Activated CD4-positive, alpha-beta memory T cell treated with anti-CD3 and anti-CD28 coated beads for 36 hours (primary cell): ENCODE measurements around the gene MAN2B2. TPM values are rescaled to one million over a fixed set of nuclear protein-coding genes. Genes with fewer than 3 reads are reported as not detected.

Experiments used
- CTCF ChIA-PET: fragments of 350-600 bp; sonication (Branson Sonifier 250); formaldehyde crosslinking; loops from one replicate; lab custom pipeline; 2021; ENCODE audit warnings: antibody characterized with exemption, inconsistent platforms; lab: Charles Lee
- POLR2A ChIA-PET: fragments of 350-600 bp; sonication (Branson Sonifier 250); formaldehyde crosslinking; loops from one replicate; lab custom pipeline; 2021; ENCODE audit warnings: antibody characterized with exemption; lab: Charles Lee
- DNase-seq: peaks from one replicate; pipeline ENCODE4 v3.0.0-alpha.2; 2020
- H3K27ac Mint-ChIP-seq: one replicate; pipeline ENCODE4 v1.8.0; 2021; ENCODE audit warnings: mixed read lengths
- H3K27me3 Mint-ChIP-seq: one replicate; pipeline ENCODE4 v1.8.0; 2021; ENCODE audit warnings: mixed read lengths
- H3K36me3 Mint-ChIP-seq: one replicate; pipeline ENCODE4 v1.8.0; 2021; ENCODE audit warnings: mixed read lengths
- H3K4me1 Mint-ChIP-seq: one replicate; pipeline ENCODE4 v1.8.0; 2021; ENCODE audit warnings: low read depth, mixed read lengths
- H3K4me3 Mint-ChIP-seq: one replicate; pipeline ENCODE4 v1.8.0; 2021; ENCODE audit warnings: mild to moderate bottlenecking, mixed read lengths
- H3K9me3 Mint-ChIP-seq: one replicate; pipeline ENCODE4 v1.8.0; 2021; ENCODE audit warnings: mixed read lengths
- intact Hi-C: fragments of 100-400 bp; cut with micrococcal nuclease; formaldehyde crosslinking; loops from one replicate; pipeline ENCODE4 v1.15.1; 2023
- total RNA-seq, 2 experiments: library from RNA; stranded (reverse); gene quantifications; one replicate each; pipeline ENCODE4 v1.2.3, GENCODE V29; 2021

Gene MAN2B2
- total RNA-seq, 2 experiments from 2014 or later, result 16.5 to 18.0 TPM

DNA sequence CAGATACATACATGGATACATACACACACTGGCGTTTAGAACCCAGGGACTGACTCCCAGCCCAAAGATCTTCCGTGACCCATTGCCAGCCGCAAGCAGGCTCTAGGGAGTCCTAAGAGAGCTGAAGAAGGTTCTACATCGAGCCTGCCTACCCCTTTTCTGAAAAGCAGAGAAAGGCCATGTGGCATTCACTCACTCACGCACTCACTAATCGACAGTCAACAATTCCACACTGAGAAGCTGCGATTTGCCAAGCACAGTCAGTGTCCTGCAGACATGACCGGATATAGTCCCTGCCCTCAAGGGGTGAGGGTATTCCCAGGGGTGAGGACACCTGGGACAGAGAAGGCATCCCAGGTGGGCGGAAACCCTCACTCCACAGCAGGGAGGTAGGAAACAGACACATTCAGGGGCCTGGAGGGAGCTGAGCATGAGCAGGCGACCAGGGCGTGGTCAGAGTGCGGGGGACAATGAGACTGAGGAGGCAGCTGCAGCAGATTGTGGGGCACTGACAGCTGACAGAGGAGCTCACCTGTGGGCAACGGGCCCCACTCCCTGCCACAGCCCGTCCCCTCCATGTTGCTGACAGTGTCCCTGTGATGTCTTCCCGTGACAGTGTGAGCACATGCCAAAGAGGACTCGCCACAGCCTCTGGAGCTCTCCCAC is 13.2 kb upstream of the MAN2B2 start:
- no peak overlapping the region for H3K4me3 Mint-ChIP-seq

DNA sequence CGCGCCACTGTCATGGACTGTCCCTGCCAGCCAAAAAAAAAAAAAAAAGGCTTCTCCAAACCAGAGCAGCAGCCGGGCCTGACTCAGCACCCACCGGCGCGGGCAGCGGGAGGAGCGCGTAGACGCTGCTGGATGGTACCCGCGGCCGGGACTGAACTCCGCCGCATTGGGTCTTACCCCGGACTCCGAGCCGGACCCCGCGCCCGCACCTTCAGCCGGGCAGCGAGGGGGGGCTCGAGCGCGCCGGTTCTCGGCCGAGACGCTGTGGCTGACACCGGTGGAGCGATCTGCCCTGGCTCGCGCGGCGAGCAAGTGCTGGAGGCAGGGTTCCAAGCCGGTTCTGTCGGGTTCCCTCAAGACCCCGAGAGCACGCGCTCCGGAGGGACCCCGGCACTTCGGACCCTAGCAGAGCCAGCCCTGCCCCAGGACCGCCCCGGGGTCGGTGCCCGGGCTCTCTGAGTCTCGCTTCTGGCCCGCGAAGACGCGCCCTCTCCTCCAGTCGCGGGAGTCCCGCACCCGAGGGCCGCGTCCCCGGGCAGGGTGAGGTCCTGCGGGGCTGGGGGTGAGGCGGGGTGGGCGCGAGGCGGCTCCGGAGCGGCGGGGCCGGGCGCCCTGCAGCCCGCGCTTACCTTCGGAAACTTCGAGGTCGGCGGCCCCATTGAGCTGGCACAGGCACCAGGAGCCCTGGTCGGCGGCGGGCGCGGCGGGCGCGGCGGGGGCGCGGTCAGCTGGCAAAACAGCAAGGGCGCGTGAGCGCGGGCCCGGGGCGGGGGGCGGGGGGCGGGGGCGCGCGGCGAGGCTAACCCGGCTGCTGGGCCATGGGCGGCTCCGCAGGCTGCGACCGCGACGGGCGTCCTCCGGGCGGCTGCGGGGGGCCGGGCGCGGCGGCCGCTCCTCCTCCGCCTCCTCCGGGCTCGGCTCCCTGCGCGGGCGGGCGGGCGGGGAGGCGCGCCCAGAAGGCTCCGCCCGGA is 11.8 kb upstream of the MAN2B2 start:
- H3K27ac Mint-ChIP-seq, result no peak overlapping the region
- no peaks in the 10 kb centered on the region for H3K9me3 Mint-ChIP-seq
- H3K27me3 Mint-ChIP-seq, result peaks cover 53% of the 10 kb centered on the region
- no peaks in the 10 kb centered on the region for H3K36me3 Mint-ChIP-seq
- DNase-seq, result no peak
- ChIA-PET CTCF (no interaction called here), POLR2A (no interaction called here)
- intact Hi-C loops, result no loop called here
- H3K4me1 Mint-ChIP-seq, result peaks cover 9% of the 10 kb centered on the region
- H3K4me3 Mint-ChIP-seq, result no peak overlapping the region

More for the DNA sequence above, 13.2 kb upstream of the MAN2B2 start:
- DNase-seq, result no peak
- POLR2A ChIA-PET, result no interaction called here
- CTCF ChIA-PET, result interaction anchor here (0.6 kb wide), 1 partner anchor 8 kb away, joined by 3 read pairs; no protein-coding TSS in a partner anchor
- H3K27ac Mint-ChIP-seq, result no peak overlapping the region
- peaks cover 9% of the 10 kb centered on the region for H3K4me1 Mint-ChIP-seq
- intact Hi-C loops, result no loop called here
- no peaks in the 10 kb centered on the region for H3K9me3 Mint-ChIP-seq
- peaks cover 64% of the 10 kb centered on the region for H3K27me3 Mint-ChIP-seq
- no peaks in the 10 kb centered on the region for H3K36me3 Mint-ChIP-seq

DNA sequence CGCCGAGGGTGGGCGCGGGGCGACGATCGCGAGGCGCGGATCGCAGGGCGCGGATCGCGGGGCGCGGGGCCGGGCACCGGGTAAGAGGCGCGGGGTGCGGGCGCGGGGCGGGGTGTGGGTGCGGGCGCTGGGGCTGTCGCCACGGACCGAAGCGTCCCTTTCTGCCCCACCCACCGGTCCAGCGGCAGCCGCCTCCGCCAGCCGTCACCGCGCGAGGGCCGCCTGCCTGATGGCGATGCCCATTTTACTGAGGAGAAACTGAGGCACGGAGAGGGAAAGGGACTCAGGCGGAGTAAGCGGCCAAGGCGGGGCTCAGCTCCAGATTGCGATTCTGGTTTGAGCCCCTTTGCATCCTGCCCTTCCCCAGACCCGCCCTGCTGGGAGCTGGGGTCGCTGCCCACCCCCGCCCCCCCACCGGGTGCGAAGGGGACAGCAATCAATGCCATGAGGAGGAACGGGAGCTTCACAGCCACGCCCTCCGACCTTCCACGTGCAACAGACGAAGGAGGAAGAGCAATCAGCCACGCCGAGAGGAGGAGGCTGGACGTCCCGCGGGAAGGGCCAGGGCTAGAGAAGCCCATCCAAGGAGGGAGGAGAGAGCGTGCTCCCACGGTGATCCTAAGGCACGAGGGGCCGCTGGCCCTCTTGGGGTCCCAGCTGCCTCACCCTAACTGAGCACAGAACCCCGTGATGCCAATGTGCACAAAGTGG is 10.9 kb upstream of the MAN2B2 start:
- CTCF ChIA-PET, result no interaction called here
- Mint-ChIP-seq H3K27me3 (peaks cover 45% of the 10 kb centered on the region), H3K4me3 (no peak overlapping the region), H3K9me3 (no peaks in the 10 kb centered on the region), H3K4me1 (peaks cover 9% of the 10 kb centered on the region), H3K36me3 (no peaks in the 10 kb centered on the region), H3K27ac (no peak overlapping the region)
- intact Hi-C loops, result no loop called here
- POLR2A ChIA-PET, result no interaction called here
- no peak for DNase-seq

DNA sequence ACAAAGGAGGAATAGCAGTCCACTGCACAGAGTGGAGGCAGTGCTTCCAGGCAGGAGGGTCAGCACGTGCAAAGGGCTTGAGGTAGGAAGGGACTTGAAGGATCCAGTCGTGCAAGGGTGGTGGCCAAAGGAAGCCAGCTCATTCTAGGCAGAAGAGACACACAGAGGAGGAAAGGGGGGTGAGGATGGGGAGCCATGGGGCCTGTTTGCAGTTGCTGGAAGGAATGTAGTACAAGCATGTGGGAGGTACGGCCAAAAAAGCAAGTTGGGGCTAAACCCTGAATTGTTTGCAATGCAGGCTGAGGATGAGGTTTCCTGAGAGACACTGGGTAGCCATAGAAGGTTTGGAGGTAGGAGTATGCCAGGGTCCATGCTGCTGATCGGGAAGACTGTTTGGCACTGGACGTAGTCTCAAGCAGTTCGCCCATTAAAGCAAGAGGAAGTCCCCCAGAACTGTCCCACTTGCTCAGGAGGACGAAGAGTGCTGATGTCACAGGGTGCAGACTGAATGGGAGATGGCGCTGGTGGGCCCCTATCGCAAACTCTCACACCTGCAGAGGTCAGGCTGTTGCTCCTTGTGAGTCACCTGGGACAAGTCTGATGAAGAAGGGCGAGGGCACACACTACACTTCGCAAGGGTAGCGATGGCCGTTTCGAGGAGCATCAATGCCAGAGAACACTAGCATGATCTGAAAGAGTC is 9.1 kb upstream of the MAN2B2 start:
- DNase-seq, result no peak
- H3K9me3 Mint-ChIP-seq, result no peaks in the 10 kb centered on the region
- ChIA-PET POLR2A (no interaction called here), CTCF (no interaction called here)
- intact Hi-C loops, result no loop called here
- no peak overlapping the region for H3K4me3 Mint-ChIP-seq
- peaks cover 9% of the 10 kb centered on the region for H3K4me1 Mint-ChIP-seq
- no peak overlapping the region for H3K27ac Mint-ChIP-seq
- H3K27me3 Mint-ChIP-seq, result peaks cover 35% of the 10 kb centered on the region
- no peaks in the 10 kb centered on the region for H3K36me3 Mint-ChIP-seq

DNA sequence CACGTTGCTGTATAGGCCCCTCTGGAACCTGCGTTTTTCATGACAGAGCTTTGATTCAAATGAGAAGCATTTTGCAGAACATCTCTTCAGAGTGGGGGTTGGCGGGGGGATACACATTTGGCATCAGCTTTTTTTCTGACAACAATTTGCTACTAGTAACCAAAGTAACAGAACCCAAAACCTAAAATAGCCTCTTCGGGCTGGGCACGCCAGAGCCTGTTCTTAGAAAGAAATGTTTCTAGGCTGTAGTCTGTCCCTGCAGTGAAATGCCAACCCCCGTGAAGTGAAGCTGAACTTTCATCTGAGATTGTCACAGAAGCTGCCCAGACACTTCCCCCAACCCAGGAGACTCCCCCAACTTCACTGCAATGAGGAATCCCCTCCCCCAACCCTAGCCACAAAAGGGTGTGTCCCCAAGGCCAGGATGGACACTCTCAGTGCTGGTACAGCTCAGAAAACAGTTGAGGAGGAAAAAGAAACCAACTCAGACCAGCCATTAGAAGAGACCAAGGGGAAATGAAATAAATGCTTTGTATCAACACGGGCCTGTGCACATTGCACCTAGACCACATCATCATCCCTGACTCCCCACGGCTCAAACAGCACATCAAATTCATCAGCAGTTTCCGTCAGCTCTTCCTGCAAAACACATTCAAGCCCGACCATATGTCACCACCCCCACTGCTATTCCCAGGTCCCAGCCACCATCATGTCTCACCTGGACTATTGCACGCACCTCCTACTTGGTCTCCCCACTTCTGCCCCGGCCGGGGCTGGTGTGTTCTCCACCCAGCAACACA is 8.4 kb upstream of the MAN2B2 start:
- peaks cover 28% of the 10 kb centered on the region for H3K27me3 Mint-ChIP-seq
- intact Hi-C loops, result no loop called here
- H3K9me3 Mint-ChIP-seq, result peaks cover 5% of the 10 kb centered on the region
- H3K27ac Mint-ChIP-seq, result no peak overlapping the region
- H3K4me3 Mint-ChIP-seq, result no peak overlapping the region
- no peaks in the 10 kb centered on the region for H3K36me3 Mint-ChIP-seq
- H3K4me1 Mint-ChIP-seq, result peaks cover 7% of the 10 kb centered on the region
- ChIA-PET CTCF (no interaction called here), POLR2A (no interaction called here)
- no peak for DNase-seq

DNA sequence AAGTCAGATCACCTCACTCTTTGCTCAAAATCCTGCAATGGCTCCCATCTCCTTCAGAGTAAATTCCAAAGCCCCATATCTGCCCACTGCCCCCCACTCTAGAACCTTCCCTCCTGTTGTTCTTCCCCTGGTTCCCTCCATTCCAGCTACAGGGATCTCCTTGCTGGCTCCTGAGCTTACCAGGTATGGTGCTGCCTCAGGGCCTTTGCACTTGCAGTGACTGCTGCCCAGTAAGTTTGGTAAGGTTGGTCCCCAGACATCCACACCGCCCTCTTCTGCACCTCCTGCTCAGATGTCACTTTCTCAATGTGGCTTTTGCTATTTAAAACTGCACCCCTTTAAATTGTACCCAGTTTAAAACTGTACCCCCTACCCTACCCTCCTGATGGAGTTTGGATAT is 7.8 kb upstream of the MAN2B2 start:
- intact Hi-C loops, result no loop called here

DNA sequence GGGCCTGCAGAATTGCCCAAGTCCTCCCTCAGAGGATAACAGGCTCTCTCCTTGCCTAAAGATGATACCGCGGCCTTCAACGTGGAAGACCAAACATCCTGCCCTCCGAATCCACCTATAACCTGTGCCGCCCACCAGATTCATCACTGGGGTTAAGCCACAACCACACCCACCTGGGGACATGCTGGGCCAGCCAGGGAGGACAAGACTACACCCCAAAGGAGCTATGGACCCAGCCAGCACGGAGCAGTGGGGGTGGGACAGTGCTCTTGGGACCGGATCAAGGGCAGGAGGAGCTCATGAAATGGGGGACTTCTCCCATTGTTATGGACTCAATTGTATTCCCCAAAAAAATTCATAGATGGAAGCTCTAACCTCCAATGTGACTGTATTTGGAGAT is 6.8 kb upstream of the MAN2B2 start:
- Mint-ChIP-seq H3K36me3 (no peaks in the 10 kb centered on the region), H3K27me3 (peaks cover 16% of the 10 kb centered on the region), H3K9me3 (peaks cover 7% of the 10 kb centered on the region), H3K4me1 (no peaks in the 10 kb centered on the region), H3K27ac (no peak overlapping the region), H3K4me3 (no peak overlapping the region)
- no peak for DNase-seq
- ChIA-PET POLR2A (no interaction called here), CTCF (no interaction called here)
- intact Hi-C loops, result no loop called here

More for the DNA sequence above, 7.8 kb upstream of the MAN2B2 start:
- CTCF ChIA-PET, result no interaction called here
- DNase-seq, result no peak
- Mint-ChIP-seq H3K27me3 (peaks cover 22% of the 10 kb centered on the region), H3K27ac (no peak overlapping the region), H3K4me3 (no peak overlapping the region), H3K9me3 (peaks cover 7% of the 10 kb centered on the region), H3K36me3 (no peaks in the 10 kb centered on the region), H3K4me1 (peaks cover 3% of the 10 kb centered on the region)
- POLR2A ChIA-PET, result no interaction called here

DNA sequence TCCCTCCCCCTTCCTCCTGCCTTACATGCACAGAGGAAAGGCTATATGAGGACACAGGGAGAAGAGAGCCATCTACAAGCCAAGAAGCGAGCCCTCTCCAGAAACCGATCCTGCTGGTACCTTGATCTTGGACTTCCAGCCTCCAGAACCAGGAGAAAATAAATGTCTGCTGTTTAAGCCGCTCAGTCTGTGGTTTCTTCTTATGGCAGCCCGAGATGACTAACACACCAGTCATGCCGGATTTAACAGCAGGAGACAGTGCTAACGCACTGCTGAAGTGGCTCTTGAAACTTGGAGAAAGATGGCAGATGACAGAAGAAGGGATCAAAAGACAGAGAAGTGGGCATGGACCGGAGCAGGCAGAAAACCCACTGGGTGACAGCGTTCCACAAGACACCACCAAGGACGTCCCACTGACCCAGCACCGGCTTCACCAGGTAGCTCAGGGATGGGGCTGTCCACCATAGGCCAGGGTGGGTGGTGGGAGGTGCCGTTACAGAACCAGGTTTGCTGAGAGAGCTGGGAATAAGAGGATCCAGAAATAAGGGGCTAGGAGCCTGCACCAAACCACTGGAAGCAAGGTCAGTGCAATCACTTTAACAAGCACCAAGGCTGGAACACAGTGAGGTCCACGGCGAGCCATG is 6.2 kb upstream of the MAN2B2 start:
- Mint-ChIP-seq H3K9me3 (peaks cover 7% of the 10 kb centered on the region), H3K27me3 (peaks cover 16% of the 10 kb centered on the region), H3K27ac (no peak overlapping the region), H3K36me3 (no peaks in the 10 kb centered on the region), H3K4me1 (no peaks in the 10 kb centered on the region), H3K4me3 (no peak overlapping the region)
- intact Hi-C loops, result no loop called here
- no peak for DNase-seq
- POLR2A ChIA-PET, result no interaction called here
- CTCF ChIA-PET, result interaction anchor here (0.7 kb wide), 1 partner anchor 22 kb away, joined by 3 read pairs; no protein-coding TSS in a partner anchor

DNA sequence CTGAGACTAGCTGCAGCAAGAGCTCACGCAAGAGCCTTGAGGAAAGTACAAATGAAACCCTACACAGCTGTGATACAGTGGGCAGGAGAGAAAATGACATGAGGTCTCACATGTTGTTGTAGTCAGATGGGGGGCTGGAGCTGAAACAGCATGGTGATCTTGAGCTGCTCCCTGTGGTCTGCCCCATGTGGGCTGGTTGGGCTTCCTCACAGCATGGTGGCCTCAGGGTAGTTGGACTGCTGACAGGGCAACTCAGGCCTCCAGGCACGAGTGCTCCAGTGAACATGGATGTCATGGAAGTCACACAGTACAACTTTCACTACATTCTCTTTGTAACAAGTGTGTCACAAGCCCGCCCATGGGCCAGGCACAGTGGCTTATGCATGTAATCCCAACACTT is 3.4 kb upstream of the MAN2B2 start:
- Mint-ChIP-seq H3K27ac (no peak overlapping the region), H3K36me3 (no peaks in the 10 kb centered on the region), H3K4me1 (peaks cover 6% of the 10 kb centered on the region), H3K4me3 (no peak overlapping the region), H3K9me3 (peaks cover 7% of the 10 kb centered on the region), H3K27me3 (no peaks in the 10 kb centered on the region)
- intact Hi-C loops, result no loop called here
- no peak for DNase-seq
- ChIA-PET CTCF (no interaction called here), POLR2A (no interaction called here)

DNA sequence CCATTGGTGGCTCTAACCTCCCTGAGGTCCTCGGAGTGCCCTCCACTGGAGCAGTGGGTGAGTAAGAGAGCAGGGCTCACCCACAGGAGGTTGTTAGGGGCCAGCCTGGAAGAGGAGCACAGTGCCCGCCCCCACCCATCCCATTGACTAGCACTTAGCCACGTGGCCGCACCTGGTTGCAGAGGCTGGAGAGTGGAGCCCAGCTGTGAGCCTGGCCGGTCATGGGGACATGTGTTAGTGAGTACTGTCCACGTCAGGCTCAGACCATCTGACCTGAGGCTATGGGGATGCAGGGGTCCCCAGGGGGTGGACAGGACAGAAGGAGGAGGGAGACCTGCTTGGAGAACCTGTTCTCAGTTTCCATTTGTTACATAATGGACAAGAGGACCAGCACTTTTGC is 1.4 kb upstream of the MAN2B2 start:
- POLR2A ChIA-PET, result no interaction called here
- H3K4me1 Mint-ChIP-seq, result peaks cover 6% of the 10 kb centered on the region
- peaks cover 8% of the 10 kb centered on the region for H3K36me3 Mint-ChIP-seq
- no peak overlapping the region for H3K4me3 Mint-ChIP-seq
- CTCF ChIA-PET, result interaction anchor here (1.1 to 3.4 kb wide), 3 partner anchors 27 to 147 kb away, joined by 3 to 18 read pairs (median 5); no protein-coding TSS in a partner anchor
- intact Hi-C loops, result no loop called here
- no peaks in the 10 kb centered on the region for H3K27me3 Mint-ChIP-seq
- H3K9me3 Mint-ChIP-seq, result peaks cover 7% of the 10 kb centered on the region
- no peak overlapping the region for H3K27ac Mint-ChIP-seq
- no peak for DNase-seq
